Measurements from ENCODE around the gene GABRB1.

DNA sequence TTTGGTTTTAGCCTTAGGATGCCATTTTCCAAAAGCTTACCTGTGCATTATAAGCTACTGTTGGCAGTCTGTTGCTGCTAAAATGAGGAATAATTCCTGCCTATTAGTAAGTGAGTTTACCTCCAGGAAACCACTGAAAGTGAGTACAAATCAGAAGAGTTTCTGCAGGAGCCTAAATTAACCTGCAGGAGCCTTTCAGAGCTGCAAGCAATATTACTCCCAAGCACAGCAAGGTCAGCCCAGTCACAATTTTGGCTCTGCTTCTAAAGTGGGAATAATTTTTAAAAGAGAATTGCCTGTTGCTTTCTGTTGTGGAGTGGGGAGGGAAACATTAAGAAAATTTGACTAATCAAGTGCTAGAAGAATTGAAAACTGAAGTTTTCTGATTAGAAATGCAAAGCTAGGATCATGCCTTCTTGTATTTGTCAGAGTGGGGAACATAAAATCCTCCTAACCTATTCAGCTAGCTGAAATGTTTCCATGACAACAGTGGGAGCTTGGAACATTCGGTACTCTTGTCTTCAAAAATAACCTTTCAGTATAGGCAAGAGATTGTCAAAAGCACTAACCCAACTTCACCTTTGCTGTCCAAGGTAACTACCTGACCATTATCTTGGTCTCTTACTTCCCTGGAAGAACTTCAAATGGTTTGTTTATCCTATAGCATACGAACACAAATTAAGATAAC, 239.0 kb downstream of the GABRB1 start:
- no peak for TF ChIP-seq POLR2A (IDR thresholded peaks at IDR 0.05; ENCODE audit: low read depth)
- TF ChIP-seq, protein P1, sequence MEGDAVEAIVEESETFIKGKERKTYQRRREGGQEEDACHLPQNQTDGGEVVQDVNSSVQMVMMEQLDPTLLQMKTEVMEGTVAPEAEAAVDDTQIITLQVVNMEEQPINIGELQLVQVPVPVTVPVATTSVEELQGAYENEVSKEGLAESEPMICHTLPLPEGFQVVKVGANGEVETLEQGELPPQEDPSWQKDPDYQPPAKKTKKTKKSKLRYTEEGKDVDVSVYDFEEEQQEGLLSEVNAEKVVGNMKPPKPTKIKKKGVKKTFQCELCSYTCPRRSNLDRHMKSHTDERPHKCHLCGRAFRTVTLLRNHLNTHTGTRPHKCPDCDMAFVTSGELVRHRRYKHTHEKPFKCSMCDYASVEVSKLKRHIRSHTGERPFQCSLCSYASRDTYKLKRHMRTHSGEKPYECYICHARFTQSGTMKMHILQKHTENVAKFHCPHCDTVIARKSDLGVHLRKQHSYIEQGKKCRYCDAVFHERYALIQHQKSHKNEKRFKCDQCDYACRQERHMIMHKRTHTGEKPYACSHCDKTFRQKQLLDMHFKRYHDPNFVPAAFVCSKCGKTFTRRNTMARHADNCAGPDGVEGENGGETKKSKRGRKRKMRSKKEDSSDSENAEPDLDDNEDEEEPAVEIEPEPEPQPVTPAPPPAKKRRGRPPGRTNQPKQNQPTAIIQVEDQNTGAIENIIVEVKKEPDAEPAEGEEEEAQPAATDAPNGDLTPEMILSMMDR (IDR thresholded peaks at IDR 0.05): no peak
